AG04449 (cell line): ENCODE data around the gene FAM168A.

Experiments
- CTCF ChIA-PET: fragments of 350-600 bp; formaldehyde crosslinking; extraction: SDS; loops from one replicate; lab custom pipeline; 2021; ENCODE audit warnings: antibody characterized with exemption; lab: Yijun Ruan, JAX
- POLR2A ChIA-PET: fragments of 400-600, 350-600 bp; formaldehyde crosslinking; extraction: SDS; loops from one replicate; lab custom pipeline; 2020; ENCODE audit warnings: antibody characterized with exemption, inconsistent platforms; lab: Yijun Ruan, JAX
- DNase-seq: peaks from one replicate; pipeline ENCODE4 v3.0.0-alpha.2; 2010; ENCODE audit warnings: low read depth, low spot score
- H3K4me3 ChIP-seq: 2 replicates; pipeline ENCODE4 v1.5.1; 2011; ENCODE audit warnings: low read depth, mild to moderate bottlenecking, control low read depth, low read length
- TF ChIP-seq, protein P1 (sequence below): IDR thresholded peaks from one replicate; pipeline ENCODE4 v1.5.1; 2011; ENCODE audit warnings: mild to moderate bottlenecking, moderate library complexity, low read length, control low read depth, inconsistent platforms; ENCODE audit not compliant: insufficient read depth; ENCODE audit errors: missing control alignments

Gene FAM168A

DNA sequence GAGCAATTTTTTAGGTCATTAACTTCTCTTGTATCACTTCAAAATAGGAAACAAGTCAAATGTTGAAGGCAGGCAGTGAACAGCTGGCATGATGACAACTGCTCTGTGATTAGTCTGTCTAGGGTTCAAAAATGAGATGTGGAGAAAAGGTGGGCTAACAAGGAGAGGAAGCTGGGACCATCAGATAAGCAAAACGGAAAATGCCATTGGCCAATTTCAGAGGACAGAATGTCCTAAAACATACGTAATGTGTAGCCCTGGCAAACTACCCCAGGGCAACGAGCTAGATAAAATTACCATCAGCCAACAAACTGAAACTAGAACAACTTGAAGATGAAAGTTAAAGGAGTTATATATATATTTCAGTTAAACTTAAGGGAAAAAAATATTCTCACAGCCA lies 128.5 kb downstream of the FAM168A start:
- ChIA-PET CTCF (interaction anchor here (10.8 kb wide), 1 partner anchor 11 kb away, joined by 76 read pairs; no protein-coding TSS in a partner anchor), POLR2A (no interaction called here)
- no peak for DNase-seq
- TF ChIP-seq, protein P1, sequence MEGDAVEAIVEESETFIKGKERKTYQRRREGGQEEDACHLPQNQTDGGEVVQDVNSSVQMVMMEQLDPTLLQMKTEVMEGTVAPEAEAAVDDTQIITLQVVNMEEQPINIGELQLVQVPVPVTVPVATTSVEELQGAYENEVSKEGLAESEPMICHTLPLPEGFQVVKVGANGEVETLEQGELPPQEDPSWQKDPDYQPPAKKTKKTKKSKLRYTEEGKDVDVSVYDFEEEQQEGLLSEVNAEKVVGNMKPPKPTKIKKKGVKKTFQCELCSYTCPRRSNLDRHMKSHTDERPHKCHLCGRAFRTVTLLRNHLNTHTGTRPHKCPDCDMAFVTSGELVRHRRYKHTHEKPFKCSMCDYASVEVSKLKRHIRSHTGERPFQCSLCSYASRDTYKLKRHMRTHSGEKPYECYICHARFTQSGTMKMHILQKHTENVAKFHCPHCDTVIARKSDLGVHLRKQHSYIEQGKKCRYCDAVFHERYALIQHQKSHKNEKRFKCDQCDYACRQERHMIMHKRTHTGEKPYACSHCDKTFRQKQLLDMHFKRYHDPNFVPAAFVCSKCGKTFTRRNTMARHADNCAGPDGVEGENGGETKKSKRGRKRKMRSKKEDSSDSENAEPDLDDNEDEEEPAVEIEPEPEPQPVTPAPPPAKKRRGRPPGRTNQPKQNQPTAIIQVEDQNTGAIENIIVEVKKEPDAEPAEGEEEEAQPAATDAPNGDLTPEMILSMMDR: no peak
- H3K4me3 ChIP-seq: no peak overlapping the region

DNA sequence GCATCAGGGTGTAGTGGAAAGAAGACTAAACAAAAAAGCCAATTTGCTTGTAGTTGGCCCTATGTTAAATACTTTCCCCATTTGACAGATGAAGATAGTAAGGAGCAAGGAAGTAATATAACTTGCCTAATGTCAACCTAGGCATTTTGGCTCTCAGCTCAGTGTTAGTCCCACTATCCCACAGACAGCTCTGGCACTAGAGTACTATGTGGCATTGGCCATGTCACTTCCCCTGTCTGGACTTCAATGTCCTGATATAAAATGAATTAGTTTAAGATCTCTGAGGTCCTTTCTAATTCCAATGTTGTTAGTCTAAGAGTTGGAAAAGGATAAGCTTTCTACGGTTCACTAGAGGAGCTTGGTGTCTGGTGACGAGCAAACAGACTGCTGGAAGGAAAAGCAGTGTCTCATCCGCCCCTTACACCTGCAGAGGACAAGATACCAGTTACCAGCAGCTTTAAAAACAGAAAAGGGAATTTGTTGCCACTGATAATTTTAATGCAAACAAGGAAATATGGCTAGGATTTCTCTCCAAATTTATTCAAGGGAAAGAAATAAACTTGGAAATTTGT lies 129.2 kb downstream of the FAM168A start:
- no peak overlapping the region for H3K4me3 ChIP-seq
- POLR2A ChIA-PET: no interaction called here
- DNase-seq: no peak
- CTCF ChIA-PET: interaction anchor here (5.6 to 10.8 kb wide), 2 partner anchors 11 to 193 kb away, joined by 28 to 76 read pairs; no protein-coding TSS in a partner anchor
- TF ChIP-seq, protein P1: no peak

DNA sequence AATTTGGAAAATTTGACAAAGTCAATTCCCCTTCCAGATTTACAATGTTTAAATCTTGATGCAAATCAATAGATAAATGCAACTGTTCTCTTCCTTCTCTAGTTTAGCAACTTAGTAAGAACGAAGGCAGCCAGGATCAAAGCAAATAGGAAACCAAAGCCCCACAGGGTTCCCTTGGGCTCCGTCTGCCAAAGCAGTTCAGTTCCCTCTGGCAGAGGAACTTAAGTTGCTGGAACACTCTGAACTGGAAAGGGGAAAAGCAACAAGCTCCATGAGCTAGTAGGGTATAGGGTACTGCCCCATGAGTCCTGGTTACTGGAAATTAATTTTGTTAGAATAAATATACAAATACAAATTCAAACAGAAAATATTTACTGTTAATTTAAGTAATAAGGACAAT lies 130.4 kb downstream of the FAM168A start:
- DNase-seq: no peak
- no peak overlapping the region for H3K4me3 ChIP-seq
- TF ChIP-seq, protein P1: no peak
- POLR2A ChIA-PET: no interaction called here
- CTCF ChIA-PET: interaction anchor here (5.6 to 10.8 kb wide), 2 partner anchors 12 to 195 kb away, joined by 28 to 76 read pairs; no protein-coding TSS in a partner anchor

DNA sequence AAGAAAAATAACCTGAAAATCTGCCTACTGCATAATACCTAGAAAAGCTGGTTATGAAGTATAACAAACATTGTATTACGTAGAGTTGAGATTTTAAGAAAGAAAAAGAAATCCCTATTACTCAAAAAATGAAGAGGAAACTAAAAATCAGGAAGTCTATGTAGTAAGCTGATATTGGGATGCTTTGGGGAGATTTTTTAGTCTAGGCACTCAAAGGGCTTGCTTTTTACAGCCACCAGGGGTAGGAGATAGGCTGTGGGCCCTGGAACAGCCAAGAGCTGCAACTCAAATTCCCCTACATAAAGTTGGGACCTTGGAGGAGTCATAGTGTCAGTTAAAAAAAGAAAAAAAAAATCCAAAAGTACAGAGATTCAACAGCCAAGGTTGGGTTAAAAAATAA lies 131.3 kb downstream of the FAM168A start:
- ChIA-PET POLR2A (no interaction called here), CTCF (interaction anchor here (1.8 to 10.8 kb wide), 3 partner anchors 13 to 195 kb away, joined by 4 to 76 read pairs (median 28); no protein-coding TSS in a partner anchor)
- DNase-seq: no peak
- no peak overlapping the region for H3K4me3 ChIP-seq
- TF ChIP-seq, protein P1: no peak

DNA sequence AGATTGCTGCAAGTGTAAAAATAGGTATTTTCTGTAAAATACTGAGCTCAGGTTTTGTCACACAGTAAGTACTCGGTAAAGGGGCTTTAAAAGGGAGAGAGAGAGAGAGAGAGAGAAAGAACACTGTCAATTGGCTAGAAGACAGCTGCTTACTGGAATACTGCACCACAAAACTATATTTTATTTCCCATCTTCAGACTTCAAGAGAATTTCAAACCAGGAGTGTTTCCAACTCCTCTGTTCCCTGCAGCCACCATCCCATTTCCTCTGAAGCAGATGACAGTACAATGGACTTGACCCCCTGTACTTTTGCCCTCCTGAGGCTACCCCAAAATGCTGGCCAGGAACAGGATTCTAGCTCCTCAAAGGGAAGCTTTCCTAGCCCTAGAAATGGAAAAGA lies 132.0 kb downstream of the FAM168A start:
- no peak for DNase-seq
- H3K4me3 ChIP-seq: no peak overlapping the region
- ChIA-PET CTCF (interaction anchor here (1.0 to 10.8 kb wide), 8 partner anchors 14 to 196 kb away, joined by 3 to 76 read pairs (median 4); no protein-coding TSS in a partner anchor), POLR2A (interaction anchor here (1.0 to 1.6 kb wide), 2 partner anchors 15 to 51 kb away, joined by 3 to 4 read pairs; no protein-coding TSS in a partner anchor)
- TF ChIP-seq, protein P1: no peak

DNA sequence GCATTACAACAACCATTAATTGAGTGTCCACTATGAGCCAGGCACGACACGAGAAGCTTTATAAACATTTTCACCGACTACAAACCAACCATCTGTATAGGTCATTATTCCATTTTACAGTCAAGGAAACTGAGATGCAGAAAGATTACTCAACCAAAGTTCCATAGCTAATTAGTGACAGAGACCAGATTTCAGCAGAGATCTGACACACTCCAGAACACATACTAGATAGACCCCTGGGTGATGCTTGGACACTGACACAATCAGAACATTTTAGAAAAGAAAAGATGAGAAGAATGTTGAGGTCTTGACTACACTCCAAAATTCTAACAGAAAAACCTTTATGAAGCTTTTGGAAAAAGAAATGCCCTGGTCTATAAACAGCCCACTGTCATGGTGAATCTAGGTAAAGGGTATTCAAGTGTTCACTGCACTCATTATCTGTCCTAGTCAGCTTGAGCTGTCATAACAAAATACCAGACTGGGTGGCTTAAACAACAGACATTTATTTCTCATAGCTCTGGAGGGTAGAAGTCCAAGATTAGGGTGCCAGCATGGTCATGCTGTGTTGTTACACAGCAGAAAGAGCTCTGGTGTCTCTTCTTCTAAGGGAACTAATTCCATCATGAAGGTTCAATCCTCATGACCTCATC lies 132.8 kb downstream of the FAM168A start:
- DNase-seq: no peak
- CTCF ChIA-PET: interaction anchor here (1.0 to 10.8 kb wide), 10 partner anchors 11 to 197 kb away, joined by 3 to 76 read pairs (median 3); no protein-coding TSS in a partner anchor
- POLR2A ChIA-PET: interaction anchor here (1.0 to 1.6 kb wide), 2 partner anchors 15 to 50 kb away, joined by 3 to 4 read pairs; no protein-coding TSS in a partner anchor

More for the DNA sequence above, 132.8 kb downstream of the FAM168A start:
- no peak overlapping the region for H3K4me3 ChIP-seq
- TF ChIP-seq, protein P1: no peak
